Aorta (tissue), 5 donors: ENCODE results near the gene ATOSB. TPM values are rescaled to one million over a fixed set of nuclear protein-coding genes. Genes with fewer than 3 reads are reported as not detected.

Source experiments
- ATAC-seq: fragments of 200-7000 bp; cut with Tn5 transposase; one replicate; pipeline ENCODE4 v1.9.1; 2022; ENCODE audit warnings: moderate library complexity; ENCODE audit not compliant: low FRiP score
- DNase-seq, 2 donors: peaks; one replicate each; pipeline ENCODE4 v3.0.0-alpha.2; 2020
- H3K27ac ChIP-seq, 2 donors: one replicate each; pipeline ENCODE4 v1.5.1; 2013; ENCODE audit warnings: low read length in 2 of 2, mild to moderate bottlenecking in 2 of 2, moderate library complexity in 2 of 2, control low read depth in 1 of 2, inconsistent platforms in 1 of 2, low read depth in 1 of 2
- H3K27me3 ChIP-seq, 2 donors: one replicate each; pipeline ENCODE4 v1.6.1; 2013; ENCODE audit warnings: control low read depth in 1 of 2, low read length in 1 of 2, mild to moderate bottlenecking in 1 of 2, moderate library complexity in 1 of 2; ENCODE audit not compliant: insufficient read depth in 2 of 2, control insufficient read depth in 1 of 2
- H3K36me3 ChIP-seq, 2 donors: one replicate each; pipeline ENCODE4 v1.6.1; 2013; ENCODE audit warnings: control low read depth in 1 of 2, low read length in 1 of 2, mild to moderate bottlenecking in 1 of 2; ENCODE audit not compliant: insufficient read depth in 2 of 2, control insufficient read depth in 1 of 2
- H3K4me1 ChIP-seq, 2 donors: one replicate each; pipeline ENCODE4 v1.6.1; 2013; ENCODE audit warnings: low read length in 2 of 2, control low read depth in 1 of 2, mild to moderate bottlenecking in 1 of 2, moderate library complexity in 1 of 2; ENCODE audit not compliant: insufficient read depth in 2 of 2, control insufficient read depth in 1 of 2
- H3K4me3 ChIP-seq, 2 donors: one replicate each; pipeline ENCODE4 v1.5.1; 2013; ENCODE audit warnings: low read length in 2 of 2, control low read depth in 1 of 2, mild to moderate bottlenecking in 1 of 2
- H3K9me3 ChIP-seq: one replicate; pipeline ENCODE4 v1.6.1; 2013; ENCODE audit warnings: mild to moderate bottlenecking, low read length; ENCODE audit not compliant: control insufficient read depth
- WGBS, 2 donors: extraction: QIAGEN DNeasy Blood & Tissue Kit; methylation state at CpG; one replicate each; pipeline ENCODE4 v1.1.7; 2013; 5-methylcytosine and 5-hydroxymethylcytosine counted together
- intact Hi-C, 2 donors: fragments of 100-400 bp; cut with DNase I; formaldehyde crosslinking; loops; one replicate each; pipeline versions ENCODE4 v1.14.2 to v1.15.0; 2022
- polyA plus RNA-seq, 2 donors: library from polyadenylated mRNA; stranded (reverse); fragments of 200-250 nt; gene quantifications; one replicate each; pipeline ENCODE4 v1.2.3, GENCODE V29; 2013
- total RNA-seq, 2 donors: library from RNA; stranded (reverse); fragmentation: NEBNext Ultra II Directional; extraction: Animal tissue kit (Norgen Biotek cat#: 25700); gene quantifications; one replicate each; pipeline ENCODE4 v1.2.1, GENCODE V29; 2021
- donor health status: healthy with polysubstance abuse.
- donor health status: Bipolar disorder and iron deficiency.
- donor health status: DM: no; HTN: no; CAD: no.
- donor health status: DM: no; HTN: no; CAD: no.
- donor health status: DM: yes; HTN: yes; CAD: no.

ATOSB gene
- total and polyA plus RNA-seq, 4 donors = 11.8 to 34.0 (median 27.5) TPM

GRCh38 chr9:35072461-35073278, 43.0 kb downstream of the ATOSB start, which contains the start of gene VCP:
Gene VCP, minus strand, starts transcription at chr9:35072625. Its CDS starts 272 bp downstream, at chr9:35072353.
- DNase-seq (peak; percentile 99), ATAC-seq (peak; percentile 97)
- Histone ChIP-seq H3K4me3 (peak within 1 kb of the TSS; percentile 61 to 93), H3K9me3 (no peaks in the 10 kb centered on the region), H3K36me3 (peaks cover 0 to 3% of the 10 kb centered on the region in 2 donors), H3K27me3 (no peaks in the 10 kb centered on the region), H3K27ac (peak within 1 kb of the TSS; percentile 93 to 98), H3K4me1 (peaks cover 0 to 4% of the 10 kb centered on the region in 2 donors)
- WGBS, 2 donors = 4 to 5% methylated on average over 53 to 54 of the region's 54 CpGs
- intact Hi-C loops = loop anchor here (5.0 to 10.0 kb wide), 3 partner anchors 75 to 408 kb away; partner anchors contain the start of gene CCL27 (in 1 of the 2)

GRCh38 chr9:35071814-35072460, 43.7 kb downstream of the ATOSB start:
- Histone ChIP-seq H3K4me3 (peak overlapping the region; percentile 61 to 93), H3K27me3 (no peaks in the 10 kb centered on the region), H3K4me1 (peaks cover 0 to 4% of the 10 kb centered on the region in 2 donors), H3K9me3 (no peaks in the 10 kb centered on the region), H3K36me3 (peaks cover 0 to 4% of the 10 kb centered on the region in 2 donors), H3K27ac (peak overlapping the region; percentile 93 to 98)
- peak; percentile 90 to 94 for DNase-seq
- ATAC-seq = peak; percentile 90
- intact Hi-C loops = loop anchor here (5.0 to 10.0 kb wide), 3 partner anchors 75 to 407 kb away; partner anchors contain the start of gene CCL27 (in 1 of the 2)
- 0% methylated on average over 43 to 79 of the region's 79 CpGs for WGBS, 2 donors

GRCh38 chr9:35070823-35071813, 44.5 kb downstream of the ATOSB start:
- ATAC-seq (no peak), DNase-seq (no peak)
- Histone ChIP-seq H3K4me3 (peak overlapping the region; percentile 61 to 93), H3K27ac (peak overlapping the region; percentile 93 to 98), H3K9me3 (no peaks in the 10 kb centered on the region), H3K4me1 (peaks cover 0 to 4% of the 10 kb centered on the region in 2 donors), H3K36me3 (peaks cover 0 to 9% of the 10 kb centered on the region in 2 donors), H3K27me3 (no peaks in the 10 kb centered on the region)
- 0 to 1% methylated on average over 20 of the region's 20 CpGs for WGBS, 2 donors
- intact Hi-C loops = loop anchor here (5.0 to 10.0 kb wide), 3 partner anchors 74 to 406 kb away; partner anchors contain the start of gene CCL27 (in 1 of the 2)

GRCh38 chr9:35069020-35069419, 46.6 kb downstream of the ATOSB start:
- Histone ChIP-seq H3K27me3 (no peaks in the 10 kb centered on the region), H3K4me3 (no peak overlapping the region), H3K27ac (no peak overlapping the region), H3K4me1 (peaks cover 0 to 4% of the 10 kb centered on the region in 2 donors), H3K36me3 (peaks cover 12 to 18% of the 10 kb centered on the region in 2 donors), H3K9me3 (no peaks in the 10 kb centered on the region)
- DNase-seq (no peak), ATAC-seq (no peak)
- intact Hi-C loops = no loop called here
- WGBS, 2 donors = 60 to 69% methylated on average over 4 of the region's 4 CpGs

GRCh38 chr9:35067056-35067455, 48.6 kb downstream of the ATOSB start:
- intact Hi-C loops = no loop called here
- peaks cover 0 to 4% of the 10 kb centered on the region in 2 donors for H3K4me1 ChIP-seq
- no peak for DNase-seq
- peaks cover 24 to 33% of the 10 kb centered on the region in 2 donors for H3K36me3 ChIP-seq
- no peaks in the 10 kb centered on the region for H3K27me3 ChIP-seq
- H3K27ac ChIP-seq = no peak overlapping the region
- 86 to 87% methylated on average over 1 of the region's 1 CpG for WGBS, 2 donors
- no peak for ATAC-seq
- H3K4me3 ChIP-seq = no peak overlapping the region
- H3K9me3 ChIP-seq = no peaks in the 10 kb centered on the region

GRCh38 chr9:35060548-35061207, 55.0 kb downstream of the ATOSB start:
- H3K36me3 ChIP-seq = peaks cover 39 to 57% of the 10 kb centered on the region in 2 donors

GRCh38 chr9:35059438-35059837, 56.2 kb downstream of the ATOSB start:
- Histone ChIP-seq H3K9me3 (no peaks in the 10 kb centered on the region), H3K27ac (no peak overlapping the region), H3K27me3 (no peaks in the 10 kb centered on the region), H3K4me3 (no peak overlapping the region), H3K36me3 (peaks cover 31 to 49% of the 10 kb centered on the region in 2 donors), H3K4me1 (no peaks in the 10 kb centered on the region)
- WGBS, 2 donors = 91 to 93% methylated on average over 10 of the region's 10 CpGs
- DNase-seq (no peak), ATAC-seq (no peak)
- intact Hi-C loops = no loop called here

More at GRCh38 chr9:35060548-35061207, 55.0 kb downstream of the ATOSB start:
- Histone ChIP-seq H3K27me3 (no peaks in the 10 kb centered on the region), H3K9me3 (no peaks in the 10 kb centered on the region), H3K27ac (no peak overlapping the region), H3K4me3 (no peak overlapping the region), H3K4me1 (no peaks in the 10 kb centered on the region)
- WGBS, 2 donors = 89 to 92% methylated on average over 11 of the region's 11 CpGs
- no peak for ATAC-seq
- intact Hi-C loops = no loop called here
- DNase-seq = no peak
